ENCODE results near the gene C12orf43.
A peak's percentile ranks its signal among the peaks of the same experiment; 100 is the strongest.

Gene C12orf43

DNA sequence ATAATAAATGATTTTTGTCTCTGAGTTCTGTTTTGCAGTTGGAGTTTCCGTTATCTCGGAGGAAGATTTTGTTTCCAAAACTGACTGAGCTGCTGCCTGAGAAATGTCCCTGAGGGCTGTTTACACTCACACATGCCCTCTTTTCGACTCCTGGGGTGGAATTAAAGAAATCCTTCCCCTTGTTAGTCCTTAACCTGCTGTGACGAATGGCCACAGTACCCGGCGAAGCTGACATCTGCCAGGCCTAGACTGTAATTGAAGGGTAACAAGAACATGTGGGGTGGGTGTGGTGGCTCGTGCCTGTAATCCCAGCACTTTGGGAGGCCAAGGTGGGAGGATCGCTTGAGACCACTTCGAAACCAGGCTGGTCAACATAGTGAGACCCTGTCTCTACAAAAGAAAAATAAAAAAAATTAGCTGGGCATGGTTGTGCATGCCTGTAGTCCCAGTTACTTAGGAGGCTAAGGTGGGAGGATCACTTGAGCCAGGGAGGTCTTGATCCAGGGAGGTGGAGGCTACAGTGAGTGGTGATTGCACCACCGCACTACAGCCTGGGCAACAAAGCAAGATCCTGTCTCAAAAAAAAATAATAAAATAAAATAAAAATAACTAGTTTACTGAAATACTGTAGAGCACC, 14.4 kb upstream of the C12orf43 start:
- no peak for DNase-seq

DNA sequence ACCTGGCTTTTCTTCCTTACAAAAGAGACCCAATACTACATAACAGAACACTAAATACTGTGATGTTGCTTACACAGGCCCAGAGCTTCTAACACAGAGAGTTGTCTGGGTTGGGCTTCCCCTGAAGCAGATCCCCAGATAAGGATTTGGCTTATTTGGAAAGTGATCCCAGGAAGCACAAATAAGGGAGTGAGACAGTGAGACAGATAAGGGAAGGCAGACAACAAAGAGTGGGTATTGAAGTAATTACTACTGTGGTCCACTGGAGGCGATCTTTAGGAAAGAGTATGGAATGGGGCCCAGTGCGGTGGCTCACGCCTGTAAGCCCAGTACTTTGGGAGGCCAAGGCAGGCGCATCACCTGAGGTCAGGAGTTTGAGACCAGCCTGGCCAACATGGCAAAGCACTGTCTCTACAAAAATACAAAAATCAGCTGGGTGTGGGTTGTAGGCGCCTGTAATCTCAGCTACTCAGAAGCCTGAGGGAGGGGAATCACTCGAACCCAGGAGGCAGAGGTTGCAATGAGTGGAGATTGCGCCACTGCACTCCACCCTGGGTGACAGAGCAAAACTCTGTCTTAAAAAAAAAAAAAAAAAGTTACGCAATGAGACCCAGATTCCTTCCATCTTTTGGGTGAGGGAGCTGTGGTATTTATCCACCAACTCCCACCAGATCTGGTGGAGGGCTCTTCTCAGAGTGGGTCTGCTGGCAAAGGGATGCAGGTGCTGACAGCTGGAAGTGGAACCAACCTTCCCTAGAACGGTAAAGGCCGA, 10.2 kb upstream of the C12orf43 start:
- no peak for DNase-seq

GRCh38 chr12:121025442-121026226, 9.3 kb upstream of the C12orf43 start:
- DNase-seq = peak; percentile 20

- DNase-seq = no peak
Measured at GRCh38 chr12:121023799-121024198, 7.5 kb upstream of the C12orf43 start.

- no peak for DNase-seq
Measured at GRCh38 chr12:121022713-121023112, 6.4 kb upstream of the C12orf43 start.

DNA sequence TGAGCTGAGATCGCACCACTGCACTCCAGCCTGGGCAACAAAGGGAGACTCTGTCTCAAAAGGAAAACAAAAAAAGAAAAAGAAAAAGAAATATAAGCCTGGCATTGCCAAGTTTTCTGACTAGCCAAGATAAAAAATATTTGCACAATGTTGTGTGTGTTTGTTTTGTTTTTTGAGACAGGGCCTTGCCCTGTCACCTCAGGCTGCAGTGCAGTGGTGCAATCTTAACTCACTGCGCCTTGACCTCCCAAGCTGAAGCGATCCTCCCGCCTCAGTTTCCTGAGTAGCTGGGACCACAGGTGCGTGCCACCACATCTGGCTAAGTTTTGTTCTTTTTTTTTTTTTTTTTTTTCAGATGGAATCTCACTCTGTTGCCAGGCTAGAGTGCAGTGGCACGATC, 5.5 kb upstream of the C12orf43 start:
- no peak for DNase-seq

GRCh38 chr12:121018860-121019617, 2.8 kb upstream of the C12orf43 start:
- DNase-seq = no peak

- DNase-seq = no peak
Measured at GRCh38 chr12:121017966-121018491, 1.7 kb upstream of the C12orf43 start.

- DNase-seq = no peak
Measured at GRCh38 chr12:121013715-121014114, 2.6 kb downstream of the C12orf43 start.

DNA sequence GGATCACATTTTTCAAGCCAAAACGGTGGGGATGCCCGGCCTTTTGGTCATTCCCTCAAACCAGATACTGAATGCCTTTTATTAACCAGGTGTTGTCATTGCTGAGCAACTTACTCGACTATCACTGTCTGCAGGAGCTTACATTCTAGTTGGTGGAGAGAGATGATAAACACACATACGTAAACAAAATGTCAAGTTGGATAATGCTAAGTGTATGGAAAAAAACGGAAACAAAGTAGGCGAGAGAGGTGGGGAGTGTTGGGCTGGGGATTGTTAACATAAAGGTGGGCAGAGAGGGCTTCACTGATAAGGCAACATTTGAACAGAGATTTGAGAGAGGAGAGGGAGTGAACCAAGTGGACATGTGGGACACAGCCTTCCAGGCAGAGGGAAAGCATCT, 4.5 kb downstream of the C12orf43 start:
- no peak for DNase-seq

- DNase-seq = no peak
Measured at GRCh38 chr12:121010860-121011259, 5.4 kb downstream of the C12orf43 start.

GRCh38 chr12:121009741-121010140, 6.5 kb downstream of the C12orf43 start:
- peak; percentile 45 for DNase-seq

- DNase-seq = no peak
Measured at GRCh38 chr12:121008347-121009098, 7.8 kb downstream of the C12orf43 start.

GRCh38 chr12:121005346-121005815, 10.9 kb downstream of the C12orf43 start:
- DNase-seq = peak; percentile 50

GRCh38 chr12:121004253-121004815, 12.0 kb downstream of the C12orf43 start:
- DNase-seq = no peak

- no peak for DNase-seq
Measured at GRCh38 chr12:121003650-121004049, 12.6 kb downstream of the C12orf43 start.

GRCh38 chr12:121001841-121002483, 14.3 kb downstream of the C12orf43 start:
- DNase-seq = no peak

GRCh38 chr12:121001060-121001459, 15.2 kb downstream of the C12orf43 start:
- no peak for DNase-seq

GRCh38 chr12:121000530-121000929, 15.8 kb downstream of the C12orf43 start:
- DNase-seq = no peak

- DNase-seq = no peak
Measured at GRCh38 chr12:120999191-121000120, 16.8 kb downstream of the C12orf43 start.
